ENCODE measurements around the gene RAB11FIP3. TPM values are rescaled to one million over a fixed set of nuclear protein-coding genes. Genes with fewer than 3 reads are reported as not detected.

RAB11FIP3 gene
- total and polyA plus RNA-seq, 2 of the 13 experiments (the other 11 are each of a cell fraction or from before 2014, with no cell fraction given): 34.3 to 57.6 TPM

- 0 out of 2 replicates have a peak, but pooled peaks have one; percentile 29 for TF ChIP-seq ZNF503 (CRISPR knock-in tag; IDR thresholded peaks at IDR 0.05)
- peak; percentile 51; the same call in 1 of the 2 replicates for TF ChIP-seq ZBTB7A (CRISPR knock-in tag; IDR thresholded peaks at IDR 0.05)
- peak; percentile 80; the same call in 1 of the 2 replicates for TF ChIP-seq SIN3A (IDR thresholded peaks at IDR 0.05; ENCODE audit: borderline replicate concordance, low read depth, low read length)
- TF ChIP-seq KAT2B (IDR thresholded peaks at IDR 0.05; ENCODE audit: borderline replicate concordance, low read depth, low read length): no peak
- no peak for TF ChIP-seq ZBTB40 (IDR thresholded peaks at IDR 0.05)
- TF ChIP-seq ZBTB40 (CRISPR knock-in tag; IDR thresholded peaks at IDR 0.05): peak; percentile 62; the same call in 1 of the 2 replicates
- no peak for TF ChIP-seq MNT (IDR thresholded peaks at IDR 0.05)
- TF ChIP-seq GZF1 (CRISPR knock-in tag; IDR thresholded peaks at IDR 0.05): no peak; the same call in 1 of the 2 replicates
- TF ChIP-seq ZBTB2 (CRISPR knock-in tag; IDR thresholded peaks at IDR 0.05; ENCODE audit: low read depth): no peak
- no peak; the same call in none of the 2 replicates for TF ChIP-seq ZNF777 (CRISPR knock-in tag; IDR thresholded peaks at IDR 0.05)
- no peak for TF ChIP-seq ETV6 (CRISPR knock-in tag; conservative IDR thresholded peaks at IDR 0.05)
- TF ChIP-seq PCBP2 (optimal IDR thresholded peaks at IDR 0.05; ENCODE audit: low read depth, low read length, poor library complexity, severe bottlenecking): no peak
- TF ChIP-seq ETV5 (CRISPR knock-in tag; IDR thresholded peaks at IDR 0.05; ENCODE audit: borderline replicate concordance): no peak
- peak; percentile 78 for TF ChIP-seq PTBP1 (IDR thresholded peaks at IDR 0.05; ENCODE audit: low read depth, low read length, poor library complexity, severe bottlenecking)
These were observed 118.1 kb downstream of the RAB11FIP3 start (continued) for GRCh38 chr16:543301-544164.
